Stimulated activated CD8-positive, alpha-beta memory T cell treated with anti-CD3 and anti-CD28 coated beads, Interleukin-4, amount 100 ng/mL, for 24 hours (primary cell): ENCODE measurements around the gene ELF4.

Experiments used
- DNase-seq: peaks from one replicate; pipeline ENCODE4 v3.0.0-alpha.2; 2020; ENCODE audit warnings: low read depth

ELF4 gene

DNA sequence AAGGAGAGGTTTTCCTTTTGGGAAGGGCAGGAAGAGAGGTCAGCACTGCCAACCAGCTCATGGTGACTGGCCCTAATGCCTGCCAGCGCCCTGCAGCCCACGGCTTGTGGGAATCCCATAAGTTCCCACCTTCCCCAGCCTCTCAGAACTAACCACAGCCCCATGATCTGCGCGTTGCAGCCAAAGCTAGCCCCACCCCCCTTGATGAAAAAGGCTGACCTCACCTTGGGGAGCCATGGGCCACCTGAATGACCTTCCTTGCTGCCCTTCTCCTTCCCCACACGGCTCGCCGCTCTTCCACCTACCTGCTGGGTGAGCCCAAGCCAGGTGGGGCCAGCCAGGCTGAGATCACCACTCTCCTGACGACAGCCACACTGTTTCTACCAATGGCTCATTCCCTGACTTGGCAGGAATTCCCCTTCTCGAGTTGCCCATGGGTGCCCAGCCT, 3.9 kb upstream of the ELF4 start:
- no peak for DNase-seq

DNA sequence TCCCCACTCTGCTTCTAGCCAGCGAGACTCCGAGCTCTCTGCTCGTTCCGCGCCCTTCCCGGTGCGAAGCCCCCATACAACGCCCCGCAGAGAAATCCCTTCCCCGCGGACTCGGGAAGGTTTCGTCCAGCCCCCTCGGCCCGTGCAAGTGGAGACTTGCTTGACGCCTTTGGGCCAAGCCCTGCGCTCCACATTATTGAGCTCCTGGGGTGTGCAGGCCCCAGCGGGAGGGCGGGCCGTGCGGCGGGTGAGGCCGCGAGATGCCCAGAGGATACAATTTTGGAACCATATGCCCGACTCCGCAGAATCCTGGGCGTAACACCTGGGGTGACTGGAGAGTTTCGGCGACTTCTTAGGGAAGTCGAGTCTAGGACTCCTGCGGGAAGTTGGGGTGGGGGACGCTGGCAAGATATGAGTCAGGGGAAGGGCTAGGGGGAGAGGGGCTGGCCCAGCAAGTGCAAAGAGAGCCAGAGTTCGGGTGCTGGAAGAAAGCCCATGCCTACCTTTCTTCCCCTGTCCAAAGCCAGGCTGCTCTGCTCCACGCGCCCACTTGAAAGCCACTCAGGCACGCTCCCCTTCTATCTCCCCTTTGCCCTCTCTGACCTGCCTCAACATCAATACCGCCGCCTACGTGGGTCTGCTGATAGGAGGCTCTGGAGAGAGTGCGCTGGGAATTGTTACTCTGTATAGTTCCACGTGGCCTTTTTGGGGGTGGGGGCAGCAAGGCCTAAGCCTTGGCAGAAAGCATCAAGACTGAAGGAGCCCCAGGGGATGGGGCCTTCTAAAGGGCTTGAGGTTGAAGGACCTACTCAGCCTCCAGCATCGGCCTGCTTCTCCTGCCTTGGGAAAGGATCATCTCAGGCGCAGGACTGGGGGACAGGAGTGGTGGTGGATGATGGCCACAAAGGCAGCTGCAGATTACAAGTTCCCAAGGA, 1.2 kb upstream of the ELF4 start:
- DNase-seq: no peak

DNA sequence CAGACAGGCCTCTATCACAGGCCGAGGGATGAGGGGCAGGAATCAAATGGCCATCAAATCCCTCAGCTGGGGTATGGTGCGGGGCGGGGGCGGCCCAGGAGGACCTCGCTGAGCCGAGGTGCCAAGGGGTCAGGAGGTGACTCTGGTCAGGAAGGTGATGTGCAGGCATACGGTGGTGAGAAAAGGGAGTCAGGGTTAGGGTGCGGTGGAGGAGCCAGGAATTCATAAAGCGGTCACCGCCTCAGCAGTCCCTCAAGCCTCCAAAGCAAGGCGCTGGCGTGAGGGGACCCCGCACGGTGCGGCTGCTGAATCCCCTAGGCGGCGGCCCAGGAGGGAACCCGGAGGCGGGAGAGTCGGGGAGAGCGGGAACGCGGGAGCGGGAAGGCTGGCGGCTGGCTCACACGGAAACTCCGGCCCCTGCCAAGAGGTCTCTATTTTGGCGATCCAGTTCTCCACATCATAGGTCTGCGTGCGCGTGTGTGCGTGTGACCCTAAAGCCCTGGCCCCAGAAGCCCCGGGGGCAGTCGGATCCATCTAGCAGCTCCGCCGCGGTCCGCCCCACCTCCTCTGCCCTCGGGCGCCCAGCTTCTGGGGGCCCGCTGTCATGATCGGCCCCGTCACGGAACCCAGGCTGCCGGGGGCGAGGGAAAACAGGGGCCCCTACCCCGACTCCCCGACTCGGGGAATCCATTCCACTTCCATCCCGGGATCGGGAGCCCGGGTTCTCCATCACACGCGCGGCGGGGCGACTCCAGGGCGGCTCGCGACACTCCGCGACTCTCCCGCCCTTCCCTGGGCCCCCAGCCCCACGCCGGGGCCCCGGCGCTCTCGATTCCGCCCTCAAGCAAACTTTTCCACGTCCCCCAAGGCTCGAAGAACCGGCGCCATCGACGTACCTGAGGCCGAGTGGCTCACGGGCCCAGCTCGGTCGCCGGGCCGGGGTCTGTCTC, 593 bp downstream of the ELF4 start:
- no peak for DNase-seq

DNA sequence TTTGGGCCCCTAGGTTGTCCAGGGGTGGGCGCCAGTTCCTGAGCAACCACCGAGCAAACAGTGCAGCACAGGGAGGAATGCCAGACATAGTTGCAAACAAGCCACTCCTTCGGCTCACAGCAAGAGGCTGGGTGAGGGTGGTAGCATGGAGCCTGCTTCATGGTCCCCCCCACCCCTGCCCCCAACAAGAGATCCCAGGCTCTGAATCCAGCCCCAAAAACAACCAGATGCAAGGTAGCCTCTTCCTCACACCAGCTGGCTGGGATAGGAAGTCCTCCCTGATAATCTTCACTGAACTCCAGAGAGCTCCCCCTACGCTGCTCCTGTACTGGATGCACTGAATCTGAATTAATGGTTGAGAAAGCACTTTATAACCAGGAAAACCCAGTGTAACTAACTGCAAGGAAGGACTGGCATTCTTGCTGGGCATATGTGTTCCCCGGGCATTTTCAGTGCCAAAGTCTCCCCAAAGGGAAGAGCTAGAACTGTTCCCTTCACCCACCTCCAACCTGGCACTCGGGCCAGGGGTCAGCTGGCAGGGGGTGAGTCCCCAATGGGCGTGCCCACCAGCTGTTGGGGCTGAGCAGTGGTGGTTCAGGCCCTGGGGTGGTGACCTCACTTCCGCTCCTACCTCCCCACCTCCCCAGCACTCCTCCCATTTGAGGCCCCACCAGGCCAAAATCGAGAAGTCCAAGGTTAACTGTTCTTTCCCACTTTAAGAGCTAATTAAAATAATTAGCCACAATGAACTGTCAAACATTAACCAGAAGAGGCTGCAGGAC, 1.5 kb downstream of the ELF4 start:
- no peak for DNase-seq

DNA sequence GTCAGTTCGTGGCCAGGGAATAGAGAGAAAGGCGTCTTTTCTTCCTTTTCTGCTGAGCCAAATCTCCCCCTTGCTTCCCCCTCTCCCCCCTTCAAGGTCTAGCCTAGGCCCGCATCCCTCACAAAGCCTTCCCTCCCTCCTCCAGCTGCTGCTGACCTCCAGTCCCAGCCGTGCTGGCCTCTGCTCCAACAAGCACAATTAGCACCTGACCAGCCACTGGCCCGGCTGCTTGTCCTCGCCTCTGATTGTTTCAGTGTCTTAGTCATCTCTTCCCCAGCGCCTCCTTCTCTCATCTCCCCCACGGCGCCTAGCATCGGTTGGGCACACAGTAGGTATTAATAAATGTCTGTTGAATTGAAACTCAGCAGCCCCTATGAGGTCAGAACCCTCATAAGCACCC, 4.2 kb downstream of the ELF4 start:
- DNase-seq: no peak

DNA sequence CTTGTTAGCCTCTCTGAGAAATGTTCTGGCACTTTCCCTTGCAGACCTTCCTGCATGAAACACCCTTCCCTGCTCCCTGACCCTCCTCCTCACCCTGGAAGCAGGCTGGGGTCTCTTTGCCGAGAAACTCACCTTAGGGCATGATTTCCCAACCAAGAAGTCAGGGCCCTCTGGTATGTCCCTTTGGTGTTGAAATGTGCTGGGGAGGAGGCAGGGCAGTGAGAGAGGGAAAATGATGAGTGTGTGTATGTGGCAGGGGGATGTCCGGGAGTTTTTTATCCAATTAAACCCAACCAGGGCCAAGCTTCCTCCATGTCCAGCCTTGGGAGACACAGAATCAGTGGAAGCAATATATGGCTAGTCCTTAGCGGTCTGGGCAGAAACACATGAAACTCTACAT, 5.1 kb downstream of the ELF4 start:
- DNase-seq: no peak

DNA sequence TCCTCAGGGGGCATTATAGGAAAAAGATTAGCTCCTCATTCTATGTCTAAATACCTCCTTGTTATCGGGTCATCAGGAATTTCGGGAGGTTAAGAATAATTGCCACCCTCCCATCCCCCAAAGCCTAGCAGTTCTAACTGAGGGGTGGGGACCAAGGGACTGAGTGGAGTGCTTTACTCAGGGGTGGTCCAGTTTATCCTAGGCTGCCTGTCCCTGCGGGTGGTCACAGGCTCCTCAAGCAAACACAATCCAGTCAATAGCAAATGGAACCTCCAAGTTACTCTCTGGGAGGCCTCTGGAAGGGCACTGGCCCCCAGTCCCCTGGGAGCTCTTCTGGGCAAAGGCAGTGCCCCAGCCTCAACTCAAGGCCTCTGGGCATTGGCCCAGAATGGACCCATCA, 6.7 kb downstream of the ELF4 start:
- no peak for DNase-seq

DNA sequence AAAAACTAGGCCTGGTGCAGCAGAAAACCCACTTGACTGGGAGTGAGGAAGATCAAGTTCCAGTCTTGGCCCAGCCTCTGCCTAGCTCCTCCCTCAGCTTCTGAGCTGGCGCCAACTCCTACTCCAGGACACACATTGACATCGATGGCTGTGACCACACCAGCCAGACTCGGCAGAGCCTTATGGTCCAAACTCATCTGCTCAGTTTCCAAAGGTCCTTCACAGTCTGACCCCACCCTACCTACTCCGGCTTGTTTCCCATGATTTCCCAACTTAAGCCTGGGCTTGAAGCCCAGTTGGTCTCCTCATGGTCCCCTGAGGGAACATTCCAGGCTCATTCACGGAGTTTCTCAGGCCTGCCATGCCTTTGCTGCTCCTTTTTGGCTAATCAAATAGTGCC, 10.1 kb downstream of the ELF4 start:
- no peak for DNase-seq

DNA sequence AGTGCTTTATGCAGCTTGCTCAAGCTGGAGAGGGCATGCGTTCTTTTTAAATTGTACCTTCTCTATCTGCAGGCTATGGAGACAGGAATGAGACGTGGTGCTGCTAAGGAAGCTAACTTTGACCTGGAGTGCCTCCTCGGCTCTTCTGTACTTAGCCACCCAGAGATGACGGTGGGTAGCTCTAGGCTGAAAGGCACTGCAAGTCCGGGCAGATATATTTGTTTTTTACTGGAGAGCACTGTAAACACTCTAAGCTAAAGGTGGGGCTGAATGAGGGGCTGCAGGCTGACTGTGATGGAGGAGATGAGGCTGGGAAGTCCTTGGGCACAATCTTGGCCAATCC, 12.1 kb downstream of the ELF4 start:
- no peak for DNase-seq

DNA sequence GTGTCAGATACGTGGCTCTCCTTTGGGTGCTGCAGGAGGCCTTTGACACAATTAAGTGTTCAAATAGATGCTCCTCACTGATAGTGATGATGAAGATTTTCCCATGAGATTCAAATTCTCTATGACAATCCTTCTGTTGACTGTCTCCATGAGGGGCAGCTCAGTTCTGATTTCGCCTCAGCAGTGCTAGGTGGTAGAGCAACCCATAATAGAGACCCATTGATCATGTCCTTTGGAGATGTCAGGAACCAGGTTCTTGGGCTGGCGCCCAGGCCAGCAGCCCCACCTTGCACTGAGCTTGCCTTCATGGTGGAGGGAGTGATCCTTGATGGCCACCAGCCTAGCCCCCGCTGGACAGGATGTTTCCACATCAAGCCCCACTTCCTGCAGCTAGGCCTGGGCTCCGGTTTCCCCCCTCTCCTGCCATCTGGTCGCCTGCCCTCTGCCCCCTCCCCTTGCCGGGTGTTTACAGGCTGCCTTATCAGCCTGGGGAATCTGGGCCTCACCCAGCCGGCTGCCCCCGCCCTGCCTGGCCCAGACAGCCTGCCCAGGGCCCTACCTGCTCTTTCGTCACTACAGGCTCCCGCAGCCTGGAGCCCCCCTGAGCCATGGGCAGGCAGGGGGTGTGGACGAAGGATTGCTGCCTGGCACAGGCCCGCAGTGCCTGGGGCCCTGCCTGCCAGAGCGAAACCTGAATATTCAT, 12.6 kb downstream of the ELF4 start:
- DNase-seq: no peak

DNA sequence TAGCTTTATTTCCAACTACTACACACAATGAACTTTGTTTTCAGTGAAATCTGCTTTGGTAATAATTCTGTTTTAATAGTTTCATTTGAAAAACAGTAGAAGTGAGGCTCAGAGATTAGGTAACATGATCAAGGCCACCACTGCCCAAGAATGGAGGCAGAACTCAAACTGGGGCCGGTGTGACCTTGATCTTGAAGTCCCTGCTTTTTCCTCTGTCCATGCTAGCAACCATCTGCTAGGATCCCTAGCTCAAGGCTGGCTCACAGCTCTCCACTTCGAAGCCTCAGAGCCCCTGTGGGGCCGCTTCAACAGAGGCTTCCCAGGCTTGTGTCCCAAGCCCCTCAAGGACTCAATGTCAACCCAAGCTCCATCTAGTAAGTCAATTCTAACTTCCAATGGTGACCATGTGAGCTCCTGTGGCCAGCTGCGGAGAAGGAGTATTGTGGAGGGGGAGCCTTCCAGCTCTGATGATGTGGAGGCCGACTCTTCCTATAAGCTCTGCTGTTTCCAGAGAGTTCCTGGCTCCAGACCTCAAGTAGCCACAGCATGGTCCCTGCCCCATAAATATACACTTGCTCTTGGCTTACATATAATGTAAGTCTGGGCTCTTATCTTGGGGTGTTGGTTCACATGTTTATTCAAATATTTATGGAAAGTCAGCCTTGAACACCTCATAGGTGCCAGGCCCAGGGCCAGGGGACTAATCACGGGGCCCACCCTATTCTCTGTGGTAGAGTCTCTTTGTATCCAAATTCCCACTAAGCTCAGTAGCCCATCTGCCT, 14.9 kb downstream of the ELF4 start:
- DNase-seq: no peak

DNA sequence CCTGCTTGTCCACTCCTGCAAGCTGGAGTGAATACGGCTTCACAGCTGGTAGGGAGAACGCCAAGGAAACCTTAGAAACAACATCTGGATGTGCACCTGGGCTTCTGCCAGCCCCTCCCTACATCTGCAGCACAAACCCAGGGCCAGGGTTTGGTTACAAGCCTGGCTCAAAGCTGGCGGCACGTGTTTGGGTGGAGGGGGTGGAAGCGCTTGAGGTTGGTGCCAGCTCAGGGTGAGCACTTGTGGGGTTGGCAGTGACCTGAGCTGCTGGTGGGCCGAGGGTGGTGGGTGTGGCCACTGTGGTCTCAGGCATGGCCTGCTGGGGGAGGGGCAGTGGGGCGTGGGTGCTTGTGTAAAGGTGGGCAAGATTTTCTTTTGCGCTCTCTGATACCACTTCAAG, 15.6 kb downstream of the ELF4 start:
- DNase-seq: no peak

DNA sequence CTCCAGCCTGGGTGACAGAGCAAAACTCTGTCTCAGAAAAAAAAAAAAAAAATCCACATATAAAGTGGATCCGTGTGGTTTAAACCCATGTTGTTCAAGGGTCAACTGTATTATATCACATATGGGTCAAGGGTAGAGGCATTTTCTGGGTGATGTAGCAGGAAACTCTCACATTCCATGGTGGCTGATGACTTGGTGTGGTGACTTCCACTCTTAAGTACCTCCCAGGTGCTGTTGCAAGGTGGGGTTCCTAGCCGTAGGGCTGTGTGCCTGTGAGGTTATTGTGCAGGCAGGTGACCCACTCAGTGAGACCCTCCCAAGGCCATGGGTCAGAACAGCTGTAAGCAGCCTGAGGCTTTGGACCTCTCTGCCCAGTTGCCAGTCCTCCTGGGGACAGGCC, 17.0 kb downstream of the ELF4 start:
- no peak for DNase-seq

DNA sequence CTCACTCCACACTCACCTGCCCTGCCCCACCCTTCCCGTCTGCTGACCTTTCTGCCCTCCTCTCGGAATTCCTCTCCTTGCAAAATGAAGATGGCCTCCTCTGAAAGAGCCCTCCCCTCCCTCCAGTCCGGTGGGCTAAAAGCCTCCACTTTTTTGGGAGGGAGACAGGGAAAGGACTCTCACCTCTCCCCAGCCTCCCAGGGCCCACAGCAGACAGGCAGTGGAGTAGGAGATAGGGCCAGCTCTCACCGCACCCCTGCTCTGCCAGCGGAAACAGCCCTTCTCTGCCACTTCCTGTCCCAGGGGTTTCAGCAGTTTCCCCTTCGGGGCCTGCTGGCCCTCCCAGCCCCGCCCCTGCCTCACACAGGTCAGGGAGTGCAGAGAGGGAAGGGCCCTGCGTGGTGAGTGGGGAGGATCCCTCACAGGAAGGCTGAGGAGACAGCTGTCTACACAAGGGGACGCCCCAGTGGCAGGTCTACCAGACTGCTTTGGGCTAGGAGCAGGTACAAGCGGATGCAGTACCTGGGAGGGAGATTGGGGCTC, 18.2 kb downstream of the ELF4 start:
- DNase-seq: peak; percentile 79

DNA sequence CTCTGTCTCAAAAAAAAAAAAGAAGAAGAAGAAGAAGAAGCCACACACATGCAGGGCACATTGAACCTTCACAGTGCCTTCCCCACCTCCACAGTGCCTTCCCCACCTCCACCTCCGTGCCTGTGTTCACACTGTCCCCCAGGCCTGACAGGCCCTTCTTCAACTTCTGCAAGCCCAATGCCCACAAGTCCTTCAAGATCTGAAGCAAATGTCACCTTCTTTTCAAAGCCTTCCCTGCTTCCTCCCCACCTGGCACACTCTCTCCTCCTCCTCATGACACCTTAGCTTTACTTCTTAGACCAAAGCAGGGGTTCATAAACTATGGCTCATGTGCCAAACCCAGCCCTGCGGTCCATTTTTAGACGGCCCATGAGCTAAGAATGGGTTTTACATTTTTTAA, 19.9 kb downstream of the ELF4 start:
- DNase-seq: no peak

DNA sequence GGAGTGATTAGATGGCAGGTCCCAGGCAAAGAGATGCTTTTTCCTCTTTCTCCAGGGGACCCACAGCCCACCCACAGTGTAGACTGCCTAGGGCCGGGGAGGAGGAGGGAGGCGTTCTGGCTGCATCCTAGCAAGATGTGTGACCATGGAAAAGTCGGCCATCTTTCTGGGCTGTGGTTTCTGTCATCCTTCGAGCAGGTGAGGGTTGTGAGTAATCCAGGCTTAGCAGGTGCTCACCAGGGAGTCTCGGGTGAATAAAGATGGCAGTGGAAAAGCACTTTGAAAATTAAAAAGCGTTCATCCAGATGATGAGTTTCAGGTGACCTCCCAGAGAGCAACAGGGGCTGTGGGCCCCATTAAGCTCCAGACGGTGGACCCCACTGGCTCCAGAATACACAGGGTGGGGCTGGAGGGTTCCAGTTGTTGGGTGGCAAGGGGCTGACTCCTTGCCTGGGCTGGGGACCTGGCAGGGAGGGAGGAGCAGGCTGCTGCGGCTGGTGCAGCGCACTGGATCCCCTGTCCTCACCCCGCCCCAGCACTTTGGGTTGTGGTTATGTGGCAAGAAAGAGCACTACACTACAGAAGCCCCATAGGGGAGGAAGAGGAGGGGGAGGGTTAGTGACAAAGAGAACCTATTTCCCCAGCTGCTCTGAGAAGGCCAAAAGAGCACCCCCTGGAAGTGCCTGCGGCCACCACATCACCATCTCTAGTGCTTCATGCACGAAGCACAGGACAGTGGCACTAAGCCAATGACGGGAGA, 23.7 kb downstream of the ELF4 start:
- peak; percentile 62 for DNase-seq

DNA sequence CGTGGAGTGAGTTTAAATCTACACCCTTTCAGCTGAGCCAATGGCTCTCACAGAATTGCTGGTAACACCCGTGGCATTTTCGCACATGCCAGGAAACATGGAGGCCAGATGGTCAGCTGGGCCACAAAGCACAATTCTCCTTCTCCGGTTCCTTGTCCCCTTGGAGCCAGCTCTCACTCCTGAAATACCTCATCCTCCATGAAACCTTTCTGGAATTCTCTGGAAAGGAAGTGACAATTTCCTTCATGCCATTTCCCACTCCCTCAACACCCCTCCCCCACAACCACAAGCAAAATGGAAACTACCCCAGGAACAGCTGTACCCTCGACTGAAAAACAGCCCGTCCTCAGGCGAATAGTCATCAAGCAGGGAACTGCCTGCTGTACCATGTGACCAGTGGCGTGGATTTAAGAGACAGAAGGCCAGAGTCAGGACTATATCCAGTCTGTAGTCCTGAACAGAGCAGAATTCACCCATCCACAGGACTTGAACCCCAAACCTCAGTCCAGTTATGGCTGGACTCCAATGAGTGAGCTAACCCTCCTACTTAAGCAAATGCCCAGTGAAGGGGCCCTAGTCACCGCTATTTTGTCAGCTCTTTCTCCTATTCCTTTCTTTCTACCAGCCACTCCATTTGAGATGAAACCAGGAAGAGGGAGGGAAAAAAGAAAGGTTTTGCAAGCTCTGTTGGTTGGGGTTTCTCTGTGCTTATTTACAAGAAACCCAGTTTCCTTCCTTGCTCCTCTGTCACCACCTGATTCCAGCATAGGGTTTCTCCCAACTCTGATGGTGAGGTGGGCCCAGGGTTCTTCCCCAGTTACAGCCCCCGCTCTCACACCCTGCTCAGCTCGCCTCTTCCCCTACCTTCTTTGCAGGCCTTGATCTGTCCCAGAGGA, 24.5 kb downstream of the ELF4 start:
- no peak for DNase-seq

DNA sequence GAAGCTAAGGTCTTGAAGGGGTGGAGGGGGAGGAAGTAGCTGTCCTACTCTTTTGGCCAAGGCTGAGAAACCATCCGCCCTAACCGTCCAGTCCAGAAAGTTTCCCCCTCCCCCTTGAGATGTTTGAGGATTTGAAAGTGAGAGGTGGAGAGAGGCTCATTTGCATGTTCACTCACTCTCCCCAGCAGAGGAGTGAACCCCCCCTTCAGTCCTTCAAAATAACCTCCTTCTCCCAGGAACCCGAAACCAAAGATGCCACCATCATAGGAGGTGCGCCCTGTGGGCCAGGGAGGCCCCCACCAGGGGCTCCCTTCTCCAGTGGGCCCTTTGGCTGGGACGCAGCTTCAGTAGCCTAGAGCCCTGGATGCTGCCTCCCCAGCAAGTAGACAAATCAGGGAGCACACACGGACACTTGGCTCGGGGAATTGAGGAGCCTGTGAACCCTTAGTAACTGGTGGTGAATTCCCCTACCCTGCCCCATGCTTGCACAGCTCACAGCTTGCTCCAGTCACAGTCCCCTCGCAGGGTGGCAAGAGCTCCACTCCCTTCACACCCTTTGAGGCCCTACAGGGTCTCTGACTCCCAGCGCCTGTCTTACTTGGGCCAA, 25.6 kb downstream of the ELF4 start:
- no peak for DNase-seq
